ENCODE results near the gene PODXL2.

- TF ChIP-seq POLR2A (IDR thresholded peaks at IDR 0.05; ENCODE audit: control extremely low read depth in 1 of 2, low read depth in 2 of 2, low read length in 2 of 2) (no peak), TAF7 (optimal IDR thresholded peaks at IDR 0.05; ENCODE audit: borderline replicate concordance, low read depth, low read length) (no peak), CTCF (IDR thresholded peaks at IDR 0.05; ENCODE audit: control extremely low read depth in 1 of 3, insufficient read depth in 1 of 3, low read depth in 1 of 3, low read length in 3 of 3) (no peak), RXRA (IDR thresholded peaks at IDR 0.05; ENCODE audit: insufficient read depth, low read depth, low read length) (no peak), TAF1 (IDR thresholded peaks at IDR 0.05; ENCODE audit: low read depth, low read length) (no peak), CBX8 (IDR thresholded peaks at IDR 0.05; ENCODE audit: borderline replicate concordance, low read depth, low read length) (no peak)
Observed at GRCh38 chr3:127699416-127700300, 70.7 kb downstream of the PODXL2 start.

All from H1 (cell line).